Neural cell (in vitro differentiated cells): ENCODE results near the gene MICA. TPM values are rescaled to one million over a fixed set of nuclear protein-coding genes. Genes with fewer than 3 reads are reported as not detected.

Experiments
- H2AFZ ChIP-seq: fragments of 200-600, 300-800 bp; sonication (generic), shearing (Covaris generic); 2 replicates; pipeline ENCODE4 v1.6.0; 2014; ENCODE audit warnings: low read depth, mild to moderate bottlenecking, antibody characterized with exemption, low read length, moderate library complexity
- H3F3A ChIP-seq: fragments of 200-600 bp; shearing (Covaris generic); 2 replicates; pipeline ENCODE4 v1.6.1; 2016; ENCODE audit warnings: mild to moderate bottlenecking, moderate library complexity, mixed read lengths, antibody characterized with exemption, low read length; ENCODE audit not compliant: insufficient read depth, poor library complexity, severe bottlenecking
- H3K27ac ChIP-seq: fragments of 200-600, 300-800 bp; sonication (generic), shearing (Covaris generic); 2 replicates; pipeline ENCODE4 v1.5.1; 2014; ENCODE audit warnings: mild to moderate bottlenecking, low read length, moderate library complexity
- H3K27me3 ChIP-seq: fragments of 300-800, 200-600 bp; sonication (generic), shearing (Covaris generic); 2 replicates; pipeline ENCODE4 v1.6.0; 2014; ENCODE audit warnings: mild to moderate bottlenecking, low read depth, low read length, moderate library complexity; ENCODE audit not compliant: insufficient read depth
- H3K36me3 ChIP-seq: fragments of 300-800, 200-600 bp; sonication (generic), shearing (Covaris generic); 2 replicates; pipeline ENCODE4 v1.5.1; 2014; ENCODE audit warnings: mild to moderate bottlenecking, antibody characterized with exemption, low read length, moderate library complexity; ENCODE audit not compliant: insufficient read depth
- H3K4me2 ChIP-seq: fragments of 300-800, 200-600 bp; sonication (generic), shearing (Covaris generic); 2 replicates; pipeline ENCODE4 v1.6.0; 2014; ENCODE audit warnings: mild to moderate bottlenecking, low read length
- H3K4me3 ChIP-seq: fragments of 300-800, 200-600 bp; sonication (generic), shearing (Covaris generic); 2 replicates; pipeline ENCODE4 v1.5.1; 2014; ENCODE audit warnings: mild to moderate bottlenecking, low read length, moderate library complexity
- H3K79me2 ChIP-seq: fragments of 200-600 bp; shearing (Covaris generic); replicated peaks from 2 replicates; pipeline ENCODE4 v1.6.0; 2014; ENCODE audit warnings: mild to moderate bottlenecking, low read length, moderate library complexity; ENCODE audit not compliant: insufficient read depth
- H3K9ac ChIP-seq: fragments of 300-800, 200-600 bp; sonication (generic), shearing (Covaris generic); 2 replicates; pipeline ENCODE4 v1.6.1; 2016; ENCODE audit warnings: mild to moderate bottlenecking, low read length, mixed read lengths
- H3K9me2 ChIP-seq: fragments of 200-600 bp; shearing (Covaris generic); 2 replicates; pipeline ENCODE4 v1.6.1; 2016; ENCODE audit warnings: mild to moderate bottlenecking, low read length, mixed read lengths; ENCODE audit not compliant: insufficient read depth
- H3K9me3 ChIP-seq: fragments of 200-600, 300-800 bp; sonication (generic), shearing (Covaris generic); 2 replicates; pipeline ENCODE4 v1.6.1; 2016; ENCODE audit warnings: mild to moderate bottlenecking, mixed run types, low read length, moderate library complexity, mixed read lengths
- H4K20me1 ChIP-seq: fragments of 200-600 bp; shearing (Covaris generic); 2 replicates; pipeline ENCODE4 v1.6.1; 2016; ENCODE audit warnings: mild to moderate bottlenecking, mixed run types; ENCODE audit not compliant: insufficient read depth
- CTCF ChIP-seq: fragments of 450-650 bp; IDR thresholded peaks from 2 replicates; pipeline ENCODE4 v1.5.1; 2014; ENCODE audit warnings: antibody characterized with exemption, mild to moderate bottlenecking, moderate library complexity; ENCODE audit not compliant: poor library complexity, severe bottlenecking
- EP300 ChIP-seq: fragments of 450-650 bp; conservative IDR thresholded peaks from 2 replicates; pipeline ENCODE4 v1.6.1; 2014; ENCODE audit warnings: antibody characterized with exemption, mild to moderate bottlenecking, moderate library complexity; ENCODE audit not compliant: poor library complexity, severe bottlenecking
- EZH2 ChIP-seq: fragments of 200-600, 300-800 bp; shearing (Covaris generic), sonication (generic); IDR thresholded peaks from 2 replicates; pipeline ENCODE4 v1.6.1; 2014; ENCODE audit warnings: antibody characterized with exemption, low read length, borderline replicate concordance, mild to moderate bottlenecking; ENCODE audit not compliant: insufficient read depth, poor library complexity, severe bottlenecking
- MXI1 ChIP-seq: fragments of 450-650 bp; conservative IDR thresholded peaks from 2 replicates; pipeline ENCODE4 v1.6.1; 2014; ENCODE audit warnings: antibody characterized with exemption, mild to moderate bottlenecking; ENCODE audit not compliant: poor library complexity, severe bottlenecking
- POLR2AphosphoS5 ChIP-seq: IDR thresholded peaks from 2 replicates; pipeline ENCODE4 v1.6.1; 2012
- RAD21 ChIP-seq: fragments of 450-650 bp; conservative IDR thresholded peaks from 2 replicates; pipeline ENCODE4 v1.6.1; 2014; ENCODE audit warnings: antibody characterized with exemption, mild to moderate bottlenecking, moderate library complexity
- REST ChIP-seq: IDR thresholded peaks from 2 replicates; pipeline ENCODE4 v1.6.1; 2012; ENCODE audit warnings: borderline replicate concordance
- SMC3 ChIP-seq: fragments of 450-650 bp; conservative IDR thresholded peaks from 2 replicates; pipeline ENCODE4 v1.6.1; 2014; ENCODE audit warnings: antibody characterized with exemption, mild to moderate bottlenecking, moderate library complexity; ENCODE audit not compliant: poor library complexity
- TAF1 ChIP-seq: IDR thresholded peaks from 2 replicates; pipeline ENCODE4 v1.6.1; 2012; ENCODE audit warnings: low read depth
- polyA plus RNA-seq: library from polyadenylated mRNA; depleted of rRNA; stranded (reverse); fragments of >200 nt; gene quantifications from 2 replicates; pipeline ENCODE4 v1.2.3, GENCODE V29; 2014

MICA gene
- polyA plus RNA-seq, 1 donor from 2014 or later = 0.87 TPM

- Histone ChIP-seq H3K27ac (no peak overlapping the region), H2AFZ (no peak overlapping the region), H3F3A (no peaks in the 10 kb centered on the region), H3K9me2 (no peaks in the 10 kb centered on the region), H3K36me3 (no peaks in the 10 kb centered on the region), H4K20me1 (no peaks in the 10 kb centered on the region), H3K9me3 (no peaks in the 10 kb centered on the region), H3K4me2 (no peak overlapping the region), H3K79me2 (no peaks in the 10 kb centered on the region), H3K4me3 (peak overlapping the region; percentile 67), H3K27me3 (peaks cover 45% of the 10 kb centered on the region), H3K9ac (no peak overlapping the region)
- TF ChIP-seq POLR2AphosphoS5 = no peak
- no peak for TF ChIP-seq MXI1
- no peak for TF ChIP-seq EZH2
- no peak for TF ChIP-seq RAD21
- no peak for TF ChIP-seq SMC3
- no peak for TF ChIP-seq EP300
- TF ChIP-seq CTCF = no peak
- TF ChIP-seq TAF1 = no peak
- TF ChIP-seq REST = no peak
These were observed 2.7 kb upstream of the MICA start for GRCh38 chr6:31400467-31401289.

- H3K36me3 ChIP-seq = no peaks in the 10 kb centered on the region
- no peak overlapping the region for H3K4me2 ChIP-seq
- TF ChIP-seq RAD21 = no peak
- TF ChIP-seq REST = no peak
- TF ChIP-seq TAF1 = no peak
- no peak for TF ChIP-seq SMC3
- no peak for TF ChIP-seq EZH2
- no peak for TF ChIP-seq EP300
- TF ChIP-seq CTCF = no peak
- no peak for TF ChIP-seq POLR2AphosphoS5
- TF ChIP-seq MXI1 = no peak
- H3F3A ChIP-seq = no peaks in the 10 kb centered on the region
- H3K9ac ChIP-seq = no peak overlapping the region
- H3K9me2 ChIP-seq = no peaks in the 10 kb centered on the region
- no peak overlapping the region for H2AFZ ChIP-seq
- peaks cover 45% of the 10 kb centered on the region for H3K27me3 ChIP-seq
- H3K27ac ChIP-seq = no peak overlapping the region
- H3K4me3 ChIP-seq = no peak overlapping the region
- H4K20me1 ChIP-seq = no peaks in the 10 kb centered on the region
- no peaks in the 10 kb centered on the region for H3K9me3 ChIP-seq
- H3K79me2 ChIP-seq = no peaks in the 10 kb centered on the region
These were observed 2.0 kb upstream of the MICA start for GRCh38 chr6:31401403-31401802.
